Measurements from ENCODE around the gene PSMC5.
"Not testable (repeated sequence)": the region's sequence is repeated elsewhere in the genome, so short reads cannot be mapped to it uniquely, and the experiment has no call there.

PSMC5 gene

DNA sequence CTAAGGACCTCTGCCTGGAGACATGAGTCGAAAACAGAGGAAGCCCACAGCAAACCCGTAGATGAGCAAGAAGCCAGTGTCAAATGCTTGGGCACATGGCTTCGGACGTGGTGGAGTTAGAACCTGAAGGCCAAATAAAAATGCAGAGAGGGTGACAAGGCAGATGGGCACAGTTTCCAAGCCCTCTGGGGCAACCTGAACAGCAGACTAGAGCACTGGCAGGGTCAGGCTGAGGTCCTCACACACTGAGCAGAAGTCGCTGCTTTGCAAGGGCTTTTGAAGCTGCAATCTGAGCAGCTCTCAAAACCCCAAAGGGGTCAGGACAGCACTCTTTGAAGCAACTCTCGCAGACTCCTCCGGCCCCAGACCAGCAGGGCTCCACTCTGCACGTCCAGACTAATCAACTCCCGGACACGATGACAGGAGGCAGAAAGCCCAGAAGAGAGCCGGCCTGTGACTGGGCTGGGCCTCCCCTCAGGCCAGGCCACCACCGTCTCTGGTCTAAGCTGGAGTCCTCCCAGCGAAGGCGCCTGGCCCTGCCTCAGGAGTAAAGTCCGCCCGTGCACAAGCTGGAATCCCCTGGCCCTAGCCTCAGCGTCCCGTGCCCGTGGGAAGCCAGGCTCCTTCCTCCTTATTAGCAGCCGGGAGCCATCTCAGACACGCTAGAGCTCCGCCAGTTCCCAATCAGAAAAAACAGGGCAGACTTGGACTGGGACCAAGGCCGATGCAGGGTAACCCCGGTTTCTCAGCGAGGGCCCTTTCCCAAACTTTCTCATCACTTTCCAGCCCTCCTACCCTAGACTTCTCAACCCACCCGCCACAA, 14.3 kb downstream of the PSMC5 start:
- peak; percentile 26 for DNase-seq

- DNase-seq: no peak
Observed at GRCh38 chr17:63842173-63842539, 14.9 kb downstream of the PSMC5 start.

- peak; percentile 99 for DNase-seq
Observed at GRCh38 chr17:63842540-63843386, 15.5 kb downstream of the PSMC5 start, which contains the start of gene SMARCD2. Gene SMARCD2, minus strand, starts transcription at chr17:63842685. Its CDS starts 11 bp downstream, at chr17:63842674.

- peak; percentile 61 for DNase-seq
Observed at GRCh38 chr17:63843387-63843888, 16.2 kb downstream of the PSMC5 start.

DNA sequence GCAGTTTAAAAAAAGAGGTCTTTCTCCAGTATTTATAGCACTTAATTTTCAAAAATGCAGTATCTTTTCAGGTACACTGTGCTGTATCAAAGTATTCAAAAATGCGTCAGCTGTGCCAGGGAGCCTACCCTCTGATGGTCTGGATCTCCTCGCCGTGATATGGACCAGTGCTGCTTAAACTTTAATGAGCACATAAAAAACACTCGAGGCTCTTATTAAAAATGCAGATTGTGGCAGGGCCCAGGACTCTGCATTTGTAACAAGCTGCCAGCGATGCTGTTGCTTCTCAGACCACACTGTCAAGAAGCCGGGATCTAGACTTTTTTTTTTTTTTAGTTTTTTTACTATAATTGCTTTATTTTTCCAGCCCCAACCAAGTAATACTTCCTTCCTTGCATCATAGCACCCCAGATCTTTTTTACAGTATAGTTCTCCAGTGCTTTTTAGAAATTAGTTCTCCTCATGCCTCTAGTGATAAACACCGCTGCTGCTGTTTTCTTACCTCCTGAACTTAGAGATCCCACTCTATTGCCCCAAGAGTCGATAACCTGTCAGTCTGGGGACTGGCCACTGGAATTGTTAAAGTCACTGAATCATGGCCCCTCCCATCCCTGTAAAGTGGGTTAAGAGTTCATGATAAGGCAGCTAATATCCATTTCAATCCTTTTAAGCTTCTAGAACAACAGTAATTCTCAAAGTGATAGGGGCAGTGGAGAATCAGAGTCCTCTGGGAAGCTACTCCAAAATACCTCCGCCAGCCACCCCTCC, 16.9 kb downstream of the PSMC5 start:
- no peak for DNase-seq

GRCh38 chr17:63845509-63845908, 18.3 kb downstream of the PSMC5 start:
- DNase-seq: no peak

DNA sequence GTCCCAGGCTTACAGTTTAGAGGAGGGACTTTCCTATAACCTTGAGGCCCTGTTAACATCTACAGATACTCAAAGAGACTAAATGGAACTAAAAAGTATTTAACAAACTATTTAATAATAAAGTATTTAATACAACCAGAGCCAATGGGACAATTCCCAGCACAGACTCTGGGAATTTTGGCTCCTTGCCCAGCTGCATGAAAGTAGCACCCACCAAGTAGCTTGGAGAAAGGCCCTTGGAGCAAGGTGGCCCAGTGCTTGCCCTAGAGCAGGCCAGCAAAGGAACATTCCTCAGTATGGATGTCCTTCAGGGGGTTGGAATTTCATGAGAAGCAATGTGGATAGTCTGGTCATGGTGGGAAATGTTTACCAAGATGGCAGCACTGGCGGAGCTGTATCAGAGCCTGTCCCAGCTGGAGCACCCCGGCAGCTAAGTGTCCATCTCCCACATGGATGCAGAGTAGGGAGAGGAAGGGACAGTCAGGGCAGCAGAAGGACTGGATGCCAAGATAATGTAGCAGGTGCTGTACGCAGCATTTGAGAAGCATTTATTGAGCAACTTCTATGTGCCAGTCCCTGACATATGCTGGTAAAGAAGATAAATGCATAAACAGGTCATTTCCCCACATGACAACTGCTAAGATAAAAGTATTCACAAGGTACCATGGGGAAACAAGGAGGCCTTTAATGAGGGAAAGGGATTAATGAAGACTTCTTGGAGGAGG, 20.5 kb downstream of the PSMC5 start:
- no peak for DNase-seq

GRCh38 chr17:63848834-63849689, 21.8 kb downstream of the PSMC5 start:
- DNase-seq: peak; percentile 90

- DNase-seq: no peak
Observed at GRCh38 chr17:63850401-63850800, 23.2 kb downstream of the PSMC5 start.

- DNase-seq: no peak
Observed at GRCh38 chr17:63853260-63853659, 26.0 kb downstream of the PSMC5 start.

GRCh38 chr17:63854709-63855108, 27.5 kb downstream of the PSMC5 start:
- no peak for DNase-seq

DNA sequence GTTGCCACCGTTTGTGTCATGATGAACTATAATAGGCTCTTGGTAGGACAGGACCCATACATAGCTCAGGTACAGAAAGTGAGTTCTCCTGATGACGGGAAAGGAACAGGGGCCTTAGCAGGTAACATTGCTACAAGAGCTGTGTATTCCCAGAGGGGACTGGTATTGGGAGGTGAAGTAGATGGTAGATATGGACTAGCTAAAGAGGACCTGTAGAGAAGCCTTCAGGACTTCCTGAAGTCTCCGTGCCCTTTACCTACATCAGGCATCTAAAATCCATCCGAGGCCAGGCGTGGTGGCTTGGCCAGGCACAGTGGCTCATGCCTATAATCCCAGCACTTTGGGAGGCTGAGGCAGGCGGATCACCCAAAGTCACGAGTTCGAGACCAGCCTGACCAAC, 28.0 kb downstream of the PSMC5 start:
- DNase-seq: no peak

GRCh38 chr17:63856425-63856824, 29.2 kb downstream of the PSMC5 start:
- DNase-seq: not testable (repeated sequence)

- no peak for DNase-seq
Observed at GRCh38 chr17:63859257-63859656, 32.0 kb downstream of the PSMC5 start.

DNA sequence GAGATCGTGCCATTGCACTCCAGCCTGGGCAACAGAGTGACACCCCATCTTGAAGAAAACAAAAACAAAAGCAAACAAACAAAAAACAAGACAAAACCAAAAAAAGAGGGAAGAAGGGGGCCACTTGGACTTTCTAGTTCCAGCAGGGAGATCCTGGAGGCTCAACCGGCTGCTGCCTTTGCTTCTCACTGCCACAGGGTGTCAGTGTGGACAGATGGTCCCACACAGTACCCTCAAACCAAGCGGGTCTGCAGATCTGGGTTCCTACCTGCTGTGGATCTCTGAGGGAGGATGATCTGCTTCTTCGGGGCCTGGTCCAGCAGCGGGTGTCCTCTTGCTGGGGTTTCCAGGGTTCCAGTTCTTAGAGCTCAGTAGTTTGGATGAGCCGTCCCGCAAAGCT, 39.4 kb downstream of the PSMC5 start:
- not testable (repeated sequence) for DNase-seq

- peak; percentile 71 for DNase-seq
Observed at GRCh38 chr17:63869491-63870291, 42.5 kb downstream of the PSMC5 start.

- peak; percentile 46 for DNase-seq
Observed at GRCh38 chr17:63870292-63870665, 43.0 kb downstream of the PSMC5 start.

- not testable (repeated sequence) for DNase-seq
Observed at GRCh38 chr17:63871646-63872365, 44.6 kb downstream of the PSMC5 start.

- not testable (repeated sequence) for DNase-seq
Observed at GRCh38 chr17:63873577-63873976, 46.3 kb downstream of the PSMC5 start, which contains the start of gene CSH2. Gene CSH2, minus strand, starts transcription at chr17:63873677. Its CDS starts 63 bp downstream, at chr17:63873614.

Data from fibroblast of upper back skin (primary cell).